ENCODE measurements around the gene TSPYL1.

- TF ChIP-seq ZBTB48 (tag by site-specific recombination; IDR thresholded peaks at IDR 0.05), result no peak
- TF ChIP-seq ZNF311 (tag by site-specific recombination; IDR thresholded peaks at IDR 0.05; ENCODE audit: borderline replicate concordance), result no peak
- TF ChIP-seq, protein P1, sequence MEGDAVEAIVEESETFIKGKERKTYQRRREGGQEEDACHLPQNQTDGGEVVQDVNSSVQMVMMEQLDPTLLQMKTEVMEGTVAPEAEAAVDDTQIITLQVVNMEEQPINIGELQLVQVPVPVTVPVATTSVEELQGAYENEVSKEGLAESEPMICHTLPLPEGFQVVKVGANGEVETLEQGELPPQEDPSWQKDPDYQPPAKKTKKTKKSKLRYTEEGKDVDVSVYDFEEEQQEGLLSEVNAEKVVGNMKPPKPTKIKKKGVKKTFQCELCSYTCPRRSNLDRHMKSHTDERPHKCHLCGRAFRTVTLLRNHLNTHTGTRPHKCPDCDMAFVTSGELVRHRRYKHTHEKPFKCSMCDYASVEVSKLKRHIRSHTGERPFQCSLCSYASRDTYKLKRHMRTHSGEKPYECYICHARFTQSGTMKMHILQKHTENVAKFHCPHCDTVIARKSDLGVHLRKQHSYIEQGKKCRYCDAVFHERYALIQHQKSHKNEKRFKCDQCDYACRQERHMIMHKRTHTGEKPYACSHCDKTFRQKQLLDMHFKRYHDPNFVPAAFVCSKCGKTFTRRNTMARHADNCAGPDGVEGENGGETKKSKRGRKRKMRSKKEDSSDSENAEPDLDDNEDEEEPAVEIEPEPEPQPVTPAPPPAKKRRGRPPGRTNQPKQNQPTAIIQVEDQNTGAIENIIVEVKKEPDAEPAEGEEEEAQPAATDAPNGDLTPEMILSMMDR (tag by site-specific recombination; IDR thresholded peaks at IDR 0.05), result no peak
- TF ChIP-seq ZNF175 (tag by site-specific recombination; IDR thresholded peaks at IDR 0.05), result no peak
- no peak for TF ChIP-seq ZNF792 (tag by site-specific recombination; IDR thresholded peaks at IDR 0.05)
- no peak for TF ChIP-seq ZNF354C (tag by site-specific recombination; IDR thresholded peaks at IDR 0.05; ENCODE audit: borderline replicate concordance, low read depth)
- no peak for TF ChIP-seq ZNF596 (tag by site-specific recombination; IDR thresholded peaks at IDR 0.05)
- no peak for TF ChIP-seq ZNF24 (tag by site-specific recombination; IDR thresholded peaks at IDR 0.05)
- no peak for TF ChIP-seq ZNF776 (tag by site-specific recombination; IDR thresholded peaks at IDR 0.05; ENCODE audit: borderline replicate concordance)
- TF ChIP-seq, protein P2, sequence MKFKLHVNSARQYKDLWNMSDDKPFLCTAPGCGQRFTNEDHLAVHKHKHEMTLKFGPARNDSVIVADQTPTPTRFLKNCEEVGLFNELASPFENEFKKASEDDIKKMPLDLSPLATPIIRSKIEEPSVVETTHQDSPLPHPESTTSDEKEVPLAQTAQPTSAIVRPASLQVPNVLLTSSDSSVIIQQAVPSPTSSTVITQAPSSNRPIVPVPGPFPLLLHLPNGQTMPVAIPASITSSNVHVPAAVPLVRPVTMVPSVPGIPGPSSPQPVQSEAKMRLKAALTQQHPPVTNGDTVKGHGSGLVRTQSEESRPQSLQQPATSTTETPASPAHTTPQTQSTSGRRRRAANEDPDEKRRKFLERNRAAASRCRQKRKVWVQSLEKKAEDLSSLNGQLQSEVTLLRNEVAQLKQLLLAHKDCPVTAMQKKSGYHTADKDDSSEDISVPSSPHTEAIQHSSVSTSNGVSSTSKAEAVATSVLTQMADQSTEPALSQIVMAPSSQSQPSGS (tag by site-specific recombination; IDR thresholded peaks at IDR 0.05; ENCODE audit: low read depth), result no peak
- no peak for TF ChIP-seq ZNF174 (tag by site-specific recombination; IDR thresholded peaks at IDR 0.05)
- no peak for TF ChIP-seq ZNF138 (tag by site-specific recombination; IDR thresholded peaks at IDR 0.05; ENCODE audit: borderline replicate concordance)
These were observed 14.5 kb downstream of the TSPYL1 start for GRCh38 chr6:116265041-116265829.

All from HEK293 (cell line).